Suprapubic skin (tissue), 4 donors: Measurements from ENCODE around the gene TMEM82. TPM values are rescaled to one million over a fixed set of nuclear protein-coding genes. Genes with fewer than 3 reads are reported as not detected.
A peak's percentile ranks its signal among the peaks of the same experiment; 100 is the strongest.

ENCODE experiments used
- DNase-seq, 2 donors: peaks; one replicate each; pipeline ENCODE4 v3.0.0-alpha.2; 2019; ENCODE audit warnings: low spot score in 2 of 2
- H3K27ac ChIP-seq: fragments of 200-600 bp; sonication (generic); one replicate; pipeline ENCODE4 v1.5.1; 2019
- H3K27me3 ChIP-seq: fragments of 200-600 bp; sonication (generic); one replicate; pipeline ENCODE4 v1.5.1; 2019
- H3K36me3 ChIP-seq: fragments of 200-600 bp; sonication (generic); one replicate; pipeline ENCODE4 v1.5.1; 2019
- H3K4me1 ChIP-seq: fragments of 200-600 bp; sonication (generic); one replicate; pipeline ENCODE4 v1.5.1; 2019
- H3K4me3 ChIP-seq: fragments of 200-600 bp; sonication (generic); one replicate; pipeline ENCODE4 v1.5.1; 2019; ENCODE audit warnings: mild to moderate bottlenecking
- H3K9me3 ChIP-seq: fragments of 200-600 bp; sonication (generic); one replicate; pipeline ENCODE4 v1.5.1; 2019
- CTCF ChIP-seq, 2 donors: fragments of 200-600 bp in 1 of 2; fragments of 450-650 bp in 1 of 2; sonication (generic) in 1 of 2; IDR thresholded peaks; one replicate each; pipeline ENCODE4 v1.5.1; 2016 to 2019; ENCODE audit warnings: antibody characterized with exemption in 2 of 2, mild to moderate bottlenecking in 1 of 2, moderate library complexity in 1 of 2
- EP300 ChIP-seq: sonication (generic); formaldehyde crosslinking; IDR thresholded peaks from one replicate; pipeline ENCODE4 v1.6.1; 2017; ENCODE audit warnings: antibody characterized with exemption
- POLR2A ChIP-seq, 2 donors: fragments of 450-650 bp; IDR thresholded peaks; one replicate each; pipeline ENCODE4 v1.6.1; 2017; ENCODE audit warnings: antibody characterized with exemption in 2 of 2, mild to moderate bottlenecking in 2 of 2, moderate library complexity in 2 of 2
- POLR2AphosphoS5 ChIP-seq, 3 donors: sonication (generic); formaldehyde crosslinking; IDR thresholded peaks; one replicate each; pipeline ENCODE4 v1.6.1; 2017; ENCODE audit warnings: antibody characterized with exemption in 3 of 3
- WGBS: methylation state at CpG from one replicate; pipeline ENCODE4 v1.1.5; 2018; 5-methylcytosine and 5-hydroxymethylcytosine counted together
- total RNA-seq, 4 donors: library from RNA; depleted of rRNA; stranded (reverse); fragments of >200 nt; gene quantifications; one replicate each; pipeline ENCODE4 v1.1.0, GENCODE V29; 2016

Gene TMEM82
- total RNA-seq, 4 donors from 2014 or later: not detected

GRCh38 chr1:15748264-15748663 lies 6.0 kb downstream of the TMEM82 start:
- Histone ChIP-seq H3K4me1 (no peaks in the 10 kb centered on the region), H3K4me3 (no peak overlapping the region), H3K9me3 (no peaks in the 10 kb centered on the region), H3K27me3 (no peaks in the 10 kb centered on the region), H3K27ac (no peak overlapping the region), H3K36me3 (no peaks in the 10 kb centered on the region)
- TF ChIP-seq EP300 (no peak), POLR2AphosphoS5 (IDR thresholded peaks at IDR 0.05) (no peak), POLR2A (IDR thresholded peaks at IDR 0.05) (no peak), CTCF (IDR thresholded peaks at IDR 0.05) (no peak)
- no peak for DNase-seq
- WGBS: 84% methylated on average over 5 of the region's 5 CpGs

GRCh38 chr1:15748690-15749398 lies 6.5 kb downstream of the TMEM82 start:
- 88% methylated on average over 6 of the region's 10 CpGs for WGBS
- H3K4me3 ChIP-seq: no peak overlapping the region
- H3K9me3 ChIP-seq: no peaks in the 10 kb centered on the region
- H3K36me3 ChIP-seq: no peaks in the 10 kb centered on the region
- H3K4me1 ChIP-seq: no peaks in the 10 kb centered on the region
- H3K27me3 ChIP-seq: no peaks in the 10 kb centered on the region
- TF ChIP-seq CTCF (IDR thresholded peaks at IDR 0.05) (no peak), POLR2AphosphoS5 (IDR thresholded peaks at IDR 0.05) (no peak), POLR2A (IDR thresholded peaks at IDR 0.05) (no peak), EP300 (no peak)
- DNase-seq: no peak
- H3K27ac ChIP-seq: no peak overlapping the region

GRCh38 chr1:15749399-15750291 lies 7.3 kb downstream of the TMEM82 start:
- H3K4me3 ChIP-seq: no peak overlapping the region

GRCh38 chr1:15750924-15751323 lies 8.6 kb downstream of the TMEM82 start:
- TF ChIP-seq POLR2A (IDR thresholded peaks at IDR 0.05) (no peak), CTCF (IDR thresholded peaks at IDR 0.05) (no peak), EP300 (no peak), POLR2AphosphoS5 (IDR thresholded peaks at IDR 0.05) (no peak)
- no peaks in the 10 kb centered on the region for H3K27me3 ChIP-seq
- H3K4me1 ChIP-seq: peaks cover 6% of the 10 kb centered on the region
- no peak overlapping the region for H3K27ac ChIP-seq
- no peaks in the 10 kb centered on the region for H3K36me3 ChIP-seq
- H3K9me3 ChIP-seq: no peaks in the 10 kb centered on the region
- no peak overlapping the region for H3K4me3 ChIP-seq
- DNase-seq: no peak
- 90% methylated on average over 12 of the region's 12 CpGs for WGBS

More at GRCh38 chr1:15749399-15750291, 7.3 kb downstream of the TMEM82 start:
- H3K4me1 ChIP-seq: no peaks in the 10 kb centered on the region
- H3K27me3 ChIP-seq: no peaks in the 10 kb centered on the region
- no peaks in the 10 kb centered on the region for H3K9me3 ChIP-seq
- no peak overlapping the region for H3K27ac ChIP-seq
- no peaks in the 10 kb centered on the region for H3K36me3 ChIP-seq
- peak in 1 of 2 donors; percentile 58 for DNase-seq
- no peak for TF ChIP-seq EP300
- no peak for TF ChIP-seq CTCF (IDR thresholded peaks at IDR 0.05)
- TF ChIP-seq POLR2AphosphoS5 (IDR thresholded peaks at IDR 0.05): no peak
- TF ChIP-seq POLR2A (IDR thresholded peaks at IDR 0.05): no peak
- 75% methylated on average over 19 of the region's 19 CpGs for WGBS

- DNase-seq: no peak
- peaks cover 14% of the 10 kb centered on the region for H3K4me1 ChIP-seq
- no peak for TF ChIP-seq EP300
- TF ChIP-seq POLR2A (IDR thresholded peaks at IDR 0.05): no peak
- TF ChIP-seq CTCF (IDR thresholded peaks at IDR 0.05): no peak
- no peak for TF ChIP-seq POLR2AphosphoS5 (IDR thresholded peaks at IDR 0.05)
- H3K36me3 ChIP-seq: no peaks in the 10 kb centered on the region
- H3K27me3 ChIP-seq: no peaks in the 10 kb centered on the region
- H3K27ac ChIP-seq: no peak overlapping the region
- H3K4me3 ChIP-seq: no peak overlapping the region
- no peaks in the 10 kb centered on the region for H3K9me3 ChIP-seq
- WGBS: 81% methylated on average over 10 of the region's 10 CpGs
These were observed 9.4 kb downstream of the TMEM82 start for GRCh38 chr1:15751717-15752116.
